IMR-90 (cell line): ENCODE data around the gene TMEM25. TPM values are rescaled to one million over a fixed set of nuclear protein-coding genes. Genes with fewer than 3 reads are reported as not detected.

ENCODE experiments used
- ATAC-seq: fragments of 200-7000 bp; cut with Tn5 transposase; 2 replicates; pipeline ENCODE4 v1.9.1; 2020; ENCODE audit warnings: low read depth, mild to moderate bottlenecking, moderate library complexity
- BruUV-seq: library from RNA; stranded (reverse); fragments of 400-500 nt; replicated peaks from 2 replicates; lab custom pipeline; 2021; lab: Mats Ljungman, UMichigan
- CTCF ChIA-PET: fragments of 300-600 bp; formaldehyde crosslinking; extraction: SDS; loops from one replicate; lab custom pipeline; 2021; ENCODE audit warnings: antibody characterized with exemption; lab: Yijun Ruan, JAX
- POLR2A ChIA-PET: fragments of 300-600 bp; sonication (Branson Sonifier 250); formaldehyde crosslinking; loops from one replicate; lab custom pipeline; 2022; ENCODE audit warnings: antibody characterized with exemption; ENCODE audit not compliant: unreplicated experiment; lab: Charles Lee
- DNase-seq: peaks from one replicate; pipeline ENCODE4 v3.0.0; 2013
- H2AFZ ChIP-seq: replicated peaks from 2 replicates; pipeline ENCODE3; 2013; ENCODE audit warnings: low read length, mild to moderate bottlenecking; ENCODE audit not compliant: poor library complexity
- H2AK5ac ChIP-seq: 2 replicates; pipeline ENCODE4 v1.6.1; 2013; ENCODE audit warnings: low read depth, low read length, inconsistent platforms
- H2AK9ac ChIP-seq: replicated peaks from 2 replicates; pipeline ENCODE3; 2013; ENCODE audit warnings: mild to moderate bottlenecking, low read depth, low read length, moderate library complexity; ENCODE audit not compliant: poor library complexity
- H2BK120ac ChIP-seq: 2 replicates; pipeline ENCODE4 v1.6.1; 2013; ENCODE audit warnings: low read depth, low read length, inconsistent platforms
- H2BK15ac ChIP-seq: 3 replicates; pipeline ENCODE4 v1.6.1; 2013; ENCODE audit warnings: low read depth, low read length, inconsistent platforms
- H2BK20ac ChIP-seq: 2 replicates; pipeline ENCODE4 v1.6.1; 2013; ENCODE audit warnings: low read depth, mild to moderate bottlenecking, inconsistent platforms, low read length, moderate library complexity
- H2BK5ac ChIP-seq: 2 replicates; pipeline ENCODE4 v1.6.1; 2013; ENCODE audit warnings: mild to moderate bottlenecking, low read depth, low read length, inconsistent platforms; ENCODE audit not compliant: poor library complexity, severe bottlenecking
- H3K14ac ChIP-seq: replicated peaks from 2 replicates; pipeline ENCODE4 v1.6.1; 2013; ENCODE audit warnings: low read depth, low read length, inconsistent platforms
- H3K18ac ChIP-seq: 2 replicates; pipeline ENCODE4 v1.6.1; 2013; ENCODE audit warnings: low read depth, low read length, control low read depth
- H3K23ac ChIP-seq: 2 replicates; pipeline ENCODE4 v1.6.1; 2013; ENCODE audit warnings: low read depth, low read length, inconsistent platforms
- H3K27ac ChIP-seq: 2 replicates; pipeline ENCODE4 v1.5.1; 2013; ENCODE audit warnings: mild to moderate bottlenecking, control low read depth, low read length; ENCODE audit not compliant: insufficient read depth
- H3K27me3 ChIP-seq: 2 replicates; pipeline ENCODE4 v1.6.1; 2013; ENCODE audit warnings: low read length; ENCODE audit not compliant: control insufficient read depth, insufficient read depth
- H3K36me3 ChIP-seq: 2 replicates; pipeline ENCODE4 v1.6.1; 2013; ENCODE audit warnings: low read length, mixed read lengths; ENCODE audit not compliant: control insufficient read depth, insufficient read depth
- H3K4ac ChIP-seq: 2 replicates; pipeline ENCODE4 v1.6.1; 2013; ENCODE audit warnings: low read depth, low read length, inconsistent platforms
- H3K4me1 ChIP-seq: 2 replicates; pipeline ENCODE4 v1.6.1; 2013; ENCODE audit warnings: low read length, mixed read lengths; ENCODE audit not compliant: control insufficient read depth, insufficient read depth
- H3K4me2 ChIP-seq: 2 replicates; pipeline ENCODE4 v1.6.1; 2013; ENCODE audit warnings: low read depth, mild to moderate bottlenecking, control low read depth, low read length, moderate library complexity
- H3K4me3 ChIP-seq: 2 replicates; pipeline ENCODE4 v1.5.1; 2013; ENCODE audit warnings: low read depth, mild to moderate bottlenecking, control low read depth, low read length, moderate library complexity; ENCODE audit not compliant: insufficient read depth
- H3K56ac ChIP-seq: 2 replicates; pipeline ENCODE4 v1.6.1; 2013; ENCODE audit warnings: low read length, inconsistent platforms; ENCODE audit not compliant: insufficient read depth; ENCODE audit errors: extremely low read depth
- H3K79me1 ChIP-seq, 2 experiments: 2 replicates each; pipeline ENCODE4 v1.6.1; 2013; ENCODE audit warnings: low read length in 2 of 2, inconsistent platforms in 1 of 2, low read depth in 1 of 2
- H3K9ac ChIP-seq: 2 replicates; pipeline ENCODE4 v1.6.1; 2013; ENCODE audit warnings: low read depth, low read length, control low read depth
- H3K9me1 ChIP-seq: 2 replicates; pipeline ENCODE4 v1.6.1; 2013; ENCODE audit warnings: low read length, inconsistent platforms; ENCODE audit not compliant: insufficient read depth
- H3K9me3 ChIP-seq: 2 replicates; pipeline ENCODE4 v1.6.1; 2013; ENCODE audit warnings: low read length; ENCODE audit not compliant: control insufficient read depth, insufficient read depth
- H4K20me1 ChIP-seq: 2 replicates; pipeline ENCODE4 v1.6.1; 2013; ENCODE audit warnings: low read length, inconsistent platforms; ENCODE audit not compliant: insufficient read depth
- H4K5ac ChIP-seq: 2 replicates; pipeline ENCODE4 v1.6.1; 2013; ENCODE audit warnings: mild to moderate bottlenecking, low read depth, low read length, control low read depth
- H4K8ac ChIP-seq, 2 experiments: 2 replicates each; pipeline ENCODE4 v1.6.1; 2013; ENCODE audit warnings: low read depth in 2 of 2, low read length in 2 of 2, control low read depth in 1 of 2, inconsistent platforms in 1 of 2
- H4K91ac ChIP-seq: 2 replicates; pipeline ENCODE4 v1.6.1; 2013; ENCODE audit warnings: low read depth, low read length, inconsistent platforms; ENCODE audit not compliant: insufficient read depth
- BHLHE40 ChIP-seq: fragments of 150-350 bp; IDR thresholded peaks from 2 replicates; pipeline ENCODE4 v1.6.1; 2016; ENCODE audit warnings: mild to moderate bottlenecking, low read depth, low read length
- CEBPB ChIP-seq: IDR thresholded peaks from 2 replicates; pipeline ENCODE4 v1.6.1; 2012; ENCODE audit warnings: low read depth, low read length, improper control_type of control experiment
- CHD1 ChIP-seq: IDR thresholded peaks from 2 replicates; pipeline ENCODE4 v1.6.1; 2012; ENCODE audit warnings: low read depth, low read length, improper control_type of control experiment
- CTCF ChIP-seq: conservative IDR thresholded peaks from 2 replicates; pipeline ENCODE4 v1.5.1; 2012; ENCODE audit warnings: mild to moderate bottlenecking, low read depth, low read length, improper control_type of control experiment
- ELK1 ChIP-seq: fragments of 150-350 bp; IDR thresholded peaks from 2 replicates; pipeline ENCODE4 v1.6.1; 2016; ENCODE audit warnings: low read depth, mild to moderate bottlenecking, low read length, moderate library complexity, borderline replicate concordance
- FOS ChIP-seq: fragments of 150-350 bp; IDR thresholded peaks from 2 replicates; pipeline ENCODE4 v1.6.1; 2016; ENCODE audit warnings: low read depth, low read length
- MAFK ChIP-seq: IDR thresholded peaks from 2 replicates; pipeline ENCODE4 v1.6.1; 2012; ENCODE audit warnings: low read depth, low read length, improper control_type of control experiment
- MAZ ChIP-seq: IDR thresholded peaks from 2 replicates; pipeline ENCODE4 v1.6.1; 2012; ENCODE audit warnings: low read depth, mild to moderate bottlenecking, low read length, improper control_type of control experiment, moderate library complexity, borderline replicate concordance
- MXI1 ChIP-seq: IDR thresholded peaks from 2 replicates; pipeline ENCODE4 v1.6.1; 2012; ENCODE audit warnings: low read depth, mild to moderate bottlenecking, low read length, moderate library complexity, borderline replicate concordance
- NFE2L2 ChIP-seq: fragments of 150-350 bp; IDR thresholded peaks from 2 replicates; pipeline ENCODE4 v1.6.1; 2016; ENCODE audit warnings: low read depth, mild to moderate bottlenecking, low read length
- POLR2A ChIP-seq: IDR thresholded peaks from 2 replicates; pipeline ENCODE4 v1.6.1; 2012; ENCODE audit warnings: mild to moderate bottlenecking, low read depth, low read length
- RAD21 ChIP-seq: IDR thresholded peaks from 2 replicates; pipeline ENCODE4 v1.6.1; 2012; ENCODE audit warnings: low read length, improper control_type of control experiment
- RCOR1 ChIP-seq: IDR thresholded peaks from 2 replicates; pipeline ENCODE4 v1.6.1; 2012; ENCODE audit warnings: mild to moderate bottlenecking, low read length, improper control_type of control experiment; ENCODE audit not compliant: insufficient replicate concordance
- RFX5 ChIP-seq: IDR thresholded peaks from 2 replicates; pipeline ENCODE4 v1.8.0; 2012; ENCODE audit warnings: low read depth, mild to moderate bottlenecking, low read length, moderate library complexity
- SMC3 ChIP-seq: fragments of 150-350 bp; IDR thresholded peaks from 2 replicates; pipeline ENCODE4 v1.6.1; 2016; ENCODE audit warnings: low read depth, mild to moderate bottlenecking, antibody characterized with exemption, low read length, moderate library complexity
- USF2 ChIP-seq: fragments of 150-350 bp; IDR thresholded peaks from 2 replicates; pipeline ENCODE4 v1.6.1; 2017; ENCODE audit warnings: mild to moderate bottlenecking, antibody characterized with exemption, low read length, low read depth
- WGBS, 2 experiments: methylation state at CpG; one replicate each; pipeline versions ENCODE4 v1.1.5 to v1.1.7; 2013; ENCODE audit warnings: missing lambda C conversion rate in 2 of 2; ENCODE audit not compliant: insufficient read length in 1 of 2; ENCODE audit errors: extremely low coverage in 2 of 2; 5-methylcytosine and 5-hydroxymethylcytosine counted together
- dilution Hi-C: fragments of 300-500 bp; cut with HindIII; formaldehyde crosslinking; loops from one replicate; pipeline ENCODE4 v1.14.3; 2018; ENCODE audit warnings: low sequenced_read_pairs; ENCODE audit not compliant: unreplicated experiment
- in situ Hi-C: fragments of 300-500 bp; cut with MboI; formaldehyde crosslinking; loops from 3 replicates; pipeline ENCODE4 v1.14.3; 2019; ENCODE audit warnings: low sequenced_read_pairs, inconsistent platforms, mixed read lengths
- intact Hi-C: fragments of 100-400 bp; cut with micrococcal nuclease; formaldehyde crosslinking; loops from 2 replicates; pipeline ENCODE4 v1.10.0; 2022
- polyA plus RNA-seq, 3 experiments: library from polyadenylated mRNA; depleted of rRNA; stranded (reverse); fragments of >200 nt; gene quantifications; 2 replicates each; pipeline ENCODE4 v1.2.3, GENCODE V29; 2012; ENCODE audit warnings: low replicate concordance in 1 of 3
- total RNA-seq: library from RNA; depleted of rRNA; stranded (reverse); fragments of >200 nt; gene quantifications from 2 replicates; pipeline ENCODE4 v1.2.3, GENCODE V29; 2012

The TMEM25 gene
- total and polyA plus RNA-seq, 2 of the 4 experiments (the other 2 are of a cell fraction): 14.0 to 37.1 TPM

- POLR2A ChIA-PET: no interaction called here
- no peak overlapping the region for H2AFZ ChIP-seq
- in situ Hi-C loops: no loop called here
These were observed 4.3 kb downstream of the TMEM25 start for GRCh38 chr11:118535261-118535660.

More at GRCh38 chr11:118535261-118535660, 4.3 kb downstream of the TMEM25 start:
- no peak overlapping the region; the same call in 1 of the 2 replicates for H3K23ac ChIP-seq
- H2BK5ac ChIP-seq: no peak overlapping the region
- no peak overlapping the region for H4K8ac ChIP-seq
- WGBS, 2 experiments: no CpG with 5 or more reads among the region's 9 CpGs
- no TSS peak for BruUV-seq
- H3K56ac ChIP-seq: no peak overlapping the region
- H4K5ac ChIP-seq: no peak overlapping the region
- no peak overlapping the region for H3K4me2 ChIP-seq
- H3K4me1 ChIP-seq: peaks cover 2% of the 10 kb centered on the region; the same call in 1 of the 2 replicates
- H3K14ac ChIP-seq: no peak overlapping the region
- no peak overlapping the region for H2AK5ac ChIP-seq
- dilution Hi-C loops: no loop called here
- no peak overlapping the region for H2BK15ac ChIP-seq
- H3K4me3 ChIP-seq: no peak overlapping the region
- no peak overlapping the region for H2BK20ac ChIP-seq
- H4K20me1 ChIP-seq: no peaks in the 10 kb centered on the region
- no peak overlapping the region for H3K4ac ChIP-seq
- H3K27ac ChIP-seq: no peak overlapping the region
- H2AK9ac ChIP-seq: peak overlapping the region; percentile 21
- ATAC-seq (no peak), DNase-seq (no peak)
- H3K79me1 ChIP-seq: peaks cover 0 to 10% of the 10 kb centered on the region in 2 experiments; a peak in 3 of 4 replicates
- CTCF ChIA-PET: no interaction called here
- no peak overlapping the region for H3K9ac ChIP-seq
- no peak overlapping the region for H3K18ac ChIP-seq
- peaks cover 6% of the 10 kb centered on the region for H3K9me1 ChIP-seq
- intact Hi-C loops: no loop called here
- TF ChIP-seq SMC3 (no peak), MAFK (no peak), POLR2A (no peak), BHLHE40 (no peak), RFX5 (no peak), NFE2L2 (no peak), FOS (no peak), USF2 (no peak), MAZ (no peak), CHD1 (no peak), CTCF (no peak), CEBPB (no peak), RCOR1 (no peak), RAD21 (no peak), MXI1 (no peak), ELK1 (no peak)
- no peak overlapping the region for H2BK120ac ChIP-seq
- H4K91ac ChIP-seq: peak overlapping the region; percentile 6; the same call in 1 of the 2 replicates
- H3K9me3 ChIP-seq: no peaks in the 10 kb centered on the region
- H3K27me3 ChIP-seq: no peaks in the 10 kb centered on the region
- H3K36me3 ChIP-seq: peaks cover 3% of the 10 kb centered on the region; the same call in 1 of the 2 replicates
